Mesenchymal stem cell (in vitro differentiated cells and primary cell): ENCODE results near the gene ATN1. TPM values are rescaled to one million over a fixed set of nuclear protein-coding genes. Genes with fewer than 3 reads are reported as not detected.

ENCODE experiments used
- small RNA-seq: library from polyadenylated mRNA; stranded (forward); fragments of <200 nt; extraction: miRNeasy Mini kit (QIAGEN cat#:217004); gene quantifications from one replicate; pipeline ENCODE3, GENCODE V24; 2013; ENCODE audit warnings: low read depth

ATN1 gene

Small RNA genes lying within 50 kb of the gene (small RNA-seq; reads per million reads assigned to genes)
- 4.3 reads per million, percentile 45 among the genes with 10 or more reads in this experiment for gene MIR141
- 2.0 reads per million for gene MIR200C
- gene RNU7-1 = not detected
- 8.3 reads per million, percentile 74 among the genes with 10 or more reads in this experiment for gene SCARNA12
